Liver (tissue), 9 donors: ENCODE results near the gene LHX6. TPM values are rescaled to one million over a fixed set of nuclear protein-coding genes. Genes with fewer than 3 reads are reported as not detected.

Source experiments
- DNase-seq: peaks from one replicate; pipeline ENCODE4 v3.0.0-alpha.2; 2017; ENCODE audit warnings: low spot score
- H3K27ac ChIP-seq, 2 donors: one replicate each; pipeline ENCODE4 v1.7.0; 2013; ENCODE audit warnings: inconsistent platforms in 2 of 2, low read length in 2 of 2, control low read depth in 1 of 2, low read depth in 1 of 2, mild to moderate bottlenecking in 1 of 2
- H3K27me3 ChIP-seq, 4 donors: one replicate each; pipeline versions ENCODE4 v1.6.1 to v1.7.0; 2013; ENCODE audit warnings: low read length in 3 of 4, inconsistent platforms in 1 of 4, mild to moderate bottlenecking in 1 of 4, moderate library complexity in 1 of 4; ENCODE audit not compliant: control insufficient read depth in 4 of 4, insufficient read depth in 4 of 4
- H3K36me3 ChIP-seq, 4 donors: one replicate each; pipeline versions ENCODE4 v1.6.1 to v1.7.0; 2013; ENCODE audit warnings: low read length in 3 of 4, mild to moderate bottlenecking in 3 of 4, low read depth in 1 of 4, moderate library complexity in 1 of 4; ENCODE audit not compliant: control insufficient read depth in 4 of 4, insufficient read depth in 3 of 4
- H3K4me1 ChIP-seq, 4 donors: one replicate each; pipeline versions ENCODE4 v1.6.1 to v1.7.0; 2013; ENCODE audit warnings: low read length in 3 of 4, mild to moderate bottlenecking in 3 of 4, moderate library complexity in 1 of 4; ENCODE audit not compliant: control insufficient read depth in 4 of 4, insufficient read depth in 4 of 4
- H3K4me3 ChIP-seq, 3 donors: one replicate each; pipeline versions ENCODE4 v1.6.1 to v1.7.0; 2013; ENCODE audit warnings: low read length in 3 of 3, control low read depth in 1 of 3, low read depth in 1 of 3, mild to moderate bottlenecking in 1 of 3
- H3K9ac ChIP-seq, 2 donors: one replicate each; pipeline ENCODE4 v1.7.0; 2013; ENCODE audit warnings: low read length in 2 of 2, mild to moderate bottlenecking in 2 of 2, moderate library complexity in 2 of 2, control low read depth in 1 of 2, low read depth in 1 of 2
- H3K9me3 ChIP-seq, 4 donors: one replicate each; pipeline versions ENCODE4 v1.6.1 to v1.7.0; 2013; ENCODE audit warnings: low read length in 3 of 4; ENCODE audit not compliant: control insufficient read depth in 4 of 4
- FOXA1 ChIP-seq: IDR thresholded peaks from 2 replicates; pipeline ENCODE4 v1.6.1; 2016; ENCODE audit warnings: antibody characterized with exemption
- FOXA2 ChIP-seq: IDR thresholded peaks from 2 replicates; pipeline ENCODE4 v1.6.1; 2016; ENCODE audit warnings: antibody characterized with exemption
- HNF4G ChIP-seq: IDR thresholded peaks from 2 replicates; pipeline ENCODE4 v1.6.1; 2016; ENCODE audit warnings: antibody characterized with exemption
- JUND ChIP-seq, 2 donors: IDR thresholded peaks; 2 replicates each; pipeline ENCODE4 v1.6.1; 2016; ENCODE audit warnings: antibody characterized with exemption in 2 of 2
- NR2F2 ChIP-seq: IDR thresholded peaks from 2 replicates; pipeline ENCODE4 v1.6.1; 2016; ENCODE audit warnings: antibody characterized with exemption
- REST ChIP-seq: IDR thresholded peaks from 2 replicates; pipeline ENCODE4 v1.6.1; 2016; ENCODE audit warnings: antibody characterized with exemption, mild to moderate bottlenecking
- WGBS: extraction: QIAGEN DNeasy Blood & Tissue Kit; methylation state at CpG from one replicate; pipeline ENCODE4 v1.1.7; 2013; 5-methylcytosine and 5-hydroxymethylcytosine counted together
- polyA plus RNA-seq, 2 donors: library from polyadenylated mRNA; stranded (reverse) in 1 of 2; unstranded in 1 of 2; fragments of 200-250 nt in 1 of 2; fragments of >200 nt in 1 of 2; fragmentation: Nextera tagmentation in 1 of 2; extraction: Ambion mirVana in 1 of 2; gene quantifications; one replicate each; pipeline versions ENCODE4 v1.2.1 to v1.2.3, GENCODE V29; 2013 to 2015
- total RNA-seq, 2 donors: library from RNA; depleted of rRNA; stranded (reverse); fragments of >200 nt; gene quantifications; one replicate each; pipeline ENCODE4 v1.2.3, GENCODE V29; 2014
- TF ChIP-seq, protein P1 (sequence below): IDR thresholded peaks from 2 replicates; pipeline ENCODE4 v1.6.1; 2016; ENCODE audit warnings: antibody characterized with exemption
- TF ChIP-seq, protein P2 (sequence below): fragments of 150-350 bp; IDR thresholded peaks from 2 replicates; pipeline ENCODE4 v1.5.1; 2017; ENCODE audit warnings: improper control_type of control experiment, low read depth, low read length; ENCODE audit not compliant: missing input control
- donor health status: healthy.
- donor health status: healthy.
- donor health status: healthy.
- donor health status: healthy.
- donor health status: healthy.

The LHX6 gene
- total and polyA plus RNA-seq, 4 donors: 0.05 to 0.33 (median 0.18) TPM

- Histone ChIP-seq H3K27me3 (peaks cover 4 to 36% (median 14%) of the 10 kb centered on the region in 4 donors), H3K9me3 (peaks cover 0 to 2% (median 0%) of the 10 kb centered on the region in 4 donors), H3K27ac (no peak overlapping the region), H3K9ac (no peak overlapping the region), H3K36me3 (no peaks in the 10 kb centered on the region), H3K4me1 (peaks cover 12 to 23% (median 17%) of the 10 kb centered on the region in 4 donors), H3K4me3 (no peak overlapping the region)
- WGBS: 19% methylated on average over 27 of the region's 27 CpGs
- DNase-seq: no peak
- TF ChIP-seq, protein P1, sequence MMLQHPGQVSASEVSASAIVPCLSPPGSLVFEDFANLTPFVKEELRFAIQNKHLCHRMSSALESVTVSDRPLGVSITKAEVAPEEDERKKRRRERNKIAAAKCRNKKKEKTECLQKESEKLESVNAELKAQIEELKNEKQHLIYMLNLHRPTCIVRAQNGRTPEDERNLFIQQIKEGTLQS: no peak
- peak; percentile 29 for TF ChIP-seq FOXA2
- no peak for TF ChIP-seq REST
Observed at GRCh38 chr9:122221183-122221811, 7.5 kb downstream of the LHX6 start.

- peaks cover 4 to 40% (median 16%) of the 10 kb centered on the region in 4 donors for H3K27me3 ChIP-seq
- no peak overlapping the region for H3K27ac ChIP-seq
- H3K36me3 ChIP-seq: no peaks in the 10 kb centered on the region
- peaks cover 6 to 17% (median 12%) of the 10 kb centered on the region in 4 donors for H3K4me1 ChIP-seq
- no peak overlapping the region for H3K9ac ChIP-seq
- WGBS: 27% methylated on average over 18 of the region's 18 CpGs
- DNase-seq: no peak
- no peak for TF ChIP-seq JUND (IDR thresholded peaks at IDR 0.05)
- no peak for TF ChIP-seq FOXA1
- TF ChIP-seq, protein P2, sequence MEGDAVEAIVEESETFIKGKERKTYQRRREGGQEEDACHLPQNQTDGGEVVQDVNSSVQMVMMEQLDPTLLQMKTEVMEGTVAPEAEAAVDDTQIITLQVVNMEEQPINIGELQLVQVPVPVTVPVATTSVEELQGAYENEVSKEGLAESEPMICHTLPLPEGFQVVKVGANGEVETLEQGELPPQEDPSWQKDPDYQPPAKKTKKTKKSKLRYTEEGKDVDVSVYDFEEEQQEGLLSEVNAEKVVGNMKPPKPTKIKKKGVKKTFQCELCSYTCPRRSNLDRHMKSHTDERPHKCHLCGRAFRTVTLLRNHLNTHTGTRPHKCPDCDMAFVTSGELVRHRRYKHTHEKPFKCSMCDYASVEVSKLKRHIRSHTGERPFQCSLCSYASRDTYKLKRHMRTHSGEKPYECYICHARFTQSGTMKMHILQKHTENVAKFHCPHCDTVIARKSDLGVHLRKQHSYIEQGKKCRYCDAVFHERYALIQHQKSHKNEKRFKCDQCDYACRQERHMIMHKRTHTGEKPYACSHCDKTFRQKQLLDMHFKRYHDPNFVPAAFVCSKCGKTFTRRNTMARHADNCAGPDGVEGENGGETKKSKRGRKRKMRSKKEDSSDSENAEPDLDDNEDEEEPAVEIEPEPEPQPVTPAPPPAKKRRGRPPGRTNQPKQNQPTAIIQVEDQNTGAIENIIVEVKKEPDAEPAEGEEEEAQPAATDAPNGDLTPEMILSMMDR: no peak
- TF ChIP-seq REST: no peak
- TF ChIP-seq FOXA2: no peak
- TF ChIP-seq, protein P1: no peak
- no peak for TF ChIP-seq HNF4G
- no peak for TF ChIP-seq NR2F2
- H3K9me3 ChIP-seq: peaks cover 0 to 2% (median 0%) of the 10 kb centered on the region in 4 donors
- no peak overlapping the region for H3K4me3 ChIP-seq
Observed at GRCh38 chr9:122220673-122221182, 8.0 kb downstream of the LHX6 start.
